Activated CD4-positive, alpha-beta T cell treated with anti-CD3 and anti-CD28 coated beads, Interleukin-2, amount 10 ng/mL, durations not matched to agents 7 days and 5 days (primary cell): ENCODE results near the gene RACGAP1. TPM values are rescaled to one million over a fixed set of nuclear protein-coding genes. Genes with fewer than 3 reads are reported as not detected.

Experiments used
- CTCF ChIA-PET: fragments of 350-600 bp; sonication (Branson Sonifier 250); formaldehyde crosslinking; loops from one replicate; lab custom pipeline; 2021; ENCODE audit warnings: antibody characterized with exemption; lab: Charles Lee
- POLR2A ChIA-PET: fragments of 350-600 bp; sonication (Branson Sonifier 250); formaldehyde crosslinking; loops from one replicate; lab custom pipeline; 2021; ENCODE audit warnings: antibody characterized with exemption; lab: Charles Lee
- DNase-seq: peaks from one replicate; pipeline ENCODE4 v3.0.0-alpha.2; 2020
- H3K27ac Mint-ChIP-seq: one replicate; pipeline ENCODE4 v1.8.0; 2021; ENCODE audit warnings: mild to moderate bottlenecking, moderate library complexity, mixed read lengths
- H3K27me3 Mint-ChIP-seq: one replicate; pipeline ENCODE4 v1.8.0; 2021; ENCODE audit warnings: mixed read lengths
- H3K36me3 Mint-ChIP-seq: one replicate; pipeline ENCODE4 v1.8.0; 2021; ENCODE audit warnings: low read depth, mixed read lengths
- H3K4me1 Mint-ChIP-seq: one replicate; pipeline ENCODE4 v1.8.0; 2021; ENCODE audit warnings: mixed read lengths
- H3K4me3 Mint-ChIP-seq: one replicate; pipeline ENCODE4 v1.8.0; 2021; ENCODE audit warnings: mild to moderate bottlenecking, moderate library complexity, mixed read lengths
- H3K9me3 Mint-ChIP-seq: one replicate; pipeline ENCODE4 v1.8.0; 2021; ENCODE audit warnings: mixed read lengths
- total RNA-seq, 2 experiments: library from RNA; stranded (reverse); gene quantifications; one replicate each; pipeline ENCODE4 v1.2.3, GENCODE V29; 2021

The RACGAP1 gene
- total RNA-seq, 2 experiments from 2014 or later, result 177 to 183 TPM

DNA sequence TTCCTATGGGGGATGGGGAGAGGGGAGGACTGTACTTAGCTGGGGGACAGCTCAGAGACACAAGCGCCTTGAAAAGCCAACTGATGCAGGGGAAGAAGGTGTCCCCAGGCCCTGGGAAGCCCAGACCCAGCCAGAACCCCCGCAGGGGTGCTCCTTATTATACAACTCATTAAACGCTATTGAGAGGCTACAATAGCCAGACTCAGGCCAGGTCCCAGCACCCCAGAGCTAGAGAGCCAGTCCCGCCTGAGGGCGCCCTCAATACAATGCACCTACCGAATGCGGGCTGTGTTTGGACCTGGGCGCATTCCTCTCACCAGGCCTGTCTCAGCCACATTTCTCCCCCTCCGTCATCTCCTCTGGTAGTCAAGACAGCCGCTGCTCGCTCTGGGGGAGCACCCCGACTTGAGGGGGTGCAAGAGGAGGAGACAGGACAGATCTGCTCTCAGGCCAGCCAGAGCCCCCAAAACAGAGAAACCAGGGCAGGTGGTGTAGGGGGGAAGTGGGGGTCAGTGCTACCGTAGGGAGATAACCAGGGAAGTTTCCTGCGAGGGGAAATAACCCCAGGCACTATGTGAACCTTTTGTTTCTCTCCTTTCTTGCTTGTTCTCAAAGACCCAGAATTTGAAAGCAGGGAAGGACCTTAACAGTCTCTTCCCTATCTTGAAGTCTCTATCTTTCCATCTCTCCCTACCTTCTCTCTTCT is 26.0 kb upstream of the RACGAP1 start:
- Mint-ChIP-seq H3K4me1 (peaks cover 10% of the 10 kb centered on the region), H3K4me3 (no peak overlapping the region), H3K9me3 (no peaks in the 10 kb centered on the region), H3K27me3 (peaks cover 47% of the 10 kb centered on the region), H3K27ac (no peak overlapping the region), H3K36me3 (no peaks in the 10 kb centered on the region)
- CTCF ChIA-PET, result interaction anchor here (1.2 to 2.7 kb wide), 2 partner anchors 8 to 26 kb away, joined by 3 to 7 read pairs; no protein-coding TSS in a partner anchor
- DNase-seq, result no peak
- POLR2A ChIA-PET, result no interaction called here

DNA sequence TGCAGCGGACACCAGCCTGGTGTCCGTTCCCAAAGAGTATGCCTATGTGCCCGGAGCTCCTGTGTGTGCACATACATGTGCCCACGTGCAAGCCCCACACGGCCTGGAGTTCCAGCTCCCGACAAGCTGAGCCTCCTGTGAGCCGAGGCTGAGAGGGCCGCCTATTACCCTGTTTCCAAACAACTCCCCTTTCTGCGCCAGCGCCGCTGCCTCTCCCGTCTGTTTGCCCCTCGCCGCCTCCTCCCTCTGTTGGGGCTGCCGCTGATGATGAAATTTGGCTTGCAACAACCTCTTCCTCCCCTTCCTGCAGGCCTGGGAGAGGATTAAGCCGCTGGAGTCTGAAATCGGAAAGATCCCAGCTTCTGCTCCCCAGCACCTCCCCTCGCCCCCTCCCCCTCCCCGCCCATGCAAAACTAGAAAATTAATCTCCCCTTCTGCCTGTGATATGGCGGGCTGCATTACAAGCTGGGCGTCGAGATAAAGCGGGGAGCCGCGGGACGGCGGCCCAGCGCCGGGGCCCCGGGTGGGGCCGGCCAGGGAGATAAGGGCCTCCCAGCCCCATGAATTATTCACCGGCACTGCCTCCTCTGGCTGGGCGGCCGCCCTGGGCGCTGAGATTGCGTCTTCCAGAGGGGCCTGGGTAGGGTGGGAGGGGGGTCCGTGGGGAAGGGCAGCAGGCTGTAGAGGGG is 25.3 kb upstream of the RACGAP1 start:
- Mint-ChIP-seq H3K9me3 (no peaks in the 10 kb centered on the region), H3K4me3 (no peak overlapping the region), H3K27me3 (peaks cover 42% of the 10 kb centered on the region), H3K4me1 (peaks cover 3% of the 10 kb centered on the region), H3K36me3 (no peaks in the 10 kb centered on the region), H3K27ac (no peak overlapping the region)
- ChIA-PET POLR2A (no interaction called here), CTCF (interaction anchor here (0.7 to 2.7 kb wide), 6 partner anchors 9 to 293 kb away, joined by 3 to 7 read pairs (median 3); partner anchors contain the start of gene SMARCD1)
- no peak for DNase-seq

DNA sequence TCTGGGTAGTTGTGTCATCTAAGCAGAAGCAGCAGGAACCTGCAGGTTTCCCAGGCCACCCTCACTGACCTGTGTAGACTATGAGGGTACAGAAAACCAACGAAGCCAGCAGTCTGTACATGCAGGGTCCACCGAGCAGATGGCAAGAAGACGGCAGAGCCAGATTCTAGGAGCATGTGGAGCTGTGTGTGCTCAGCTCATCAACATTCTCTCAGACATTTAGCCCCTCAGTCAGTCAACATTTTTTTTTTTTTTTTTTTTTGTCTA is 24.8 kb upstream of the RACGAP1 start:
- CTCF ChIA-PET, result interaction anchor here (0.7 to 2.7 kb wide), 6 partner anchors 9 to 293 kb away, joined by 3 to 7 read pairs (median 3); partner anchors contain the start of gene SMARCD1
- no peaks in the 10 kb centered on the region for H3K9me3 Mint-ChIP-seq
- POLR2A ChIA-PET, result no interaction called here
- H3K27ac Mint-ChIP-seq, result no peak overlapping the region
- DNase-seq, result no peak
- H3K36me3 Mint-ChIP-seq, result no peaks in the 10 kb centered on the region
- peaks cover 3% of the 10 kb centered on the region for H3K4me1 Mint-ChIP-seq
- H3K4me3 Mint-ChIP-seq, result no peak overlapping the region
- H3K27me3 Mint-ChIP-seq, result peaks cover 42% of the 10 kb centered on the region

DNA sequence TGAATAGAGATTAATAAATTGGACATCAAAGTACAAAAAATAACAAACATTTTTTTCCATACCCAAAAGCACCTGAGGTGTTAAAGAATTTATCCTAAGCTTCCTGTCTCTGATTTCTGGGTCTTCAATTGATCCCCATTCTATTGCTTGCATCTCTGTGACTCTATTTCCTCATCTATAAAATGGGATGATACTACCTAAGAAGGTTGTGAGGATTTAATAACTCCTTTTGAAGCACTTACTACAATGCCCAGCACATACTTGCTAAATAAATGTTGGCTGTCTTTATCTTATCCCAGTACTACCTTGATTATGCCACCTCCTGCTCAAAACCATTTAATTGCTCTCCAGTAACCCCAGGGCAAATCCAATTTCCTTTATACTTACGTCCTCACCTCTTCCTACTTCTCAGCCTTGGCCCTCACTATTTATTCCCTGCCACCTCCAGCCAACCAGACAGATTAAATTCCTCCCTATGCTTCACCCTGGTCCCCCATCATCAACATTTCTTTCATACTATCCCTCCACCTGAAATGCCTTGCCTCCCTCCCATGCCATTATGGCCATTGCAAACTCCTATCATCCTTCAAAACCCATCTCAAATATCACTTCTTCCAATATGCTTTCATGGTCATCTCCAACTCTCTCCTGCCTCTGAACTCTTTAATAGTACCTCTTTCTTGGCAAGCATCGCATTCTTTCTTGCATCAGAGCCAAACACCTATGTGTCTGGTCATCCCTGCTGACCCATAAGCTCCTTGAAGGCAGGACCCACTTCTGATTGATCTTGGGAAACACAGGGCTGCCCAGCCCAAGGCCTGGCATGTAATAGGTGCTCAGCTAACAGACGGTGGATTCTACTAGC is 24.2 kb upstream of the RACGAP1 start:
- H3K4me3 Mint-ChIP-seq, result no peak overlapping the region
- DNase-seq, result no peak
- POLR2A ChIA-PET, result no interaction called here
- peaks cover 42% of the 10 kb centered on the region for H3K27me3 Mint-ChIP-seq
- no peaks in the 10 kb centered on the region for H3K36me3 Mint-ChIP-seq
- no peak overlapping the region for H3K27ac Mint-ChIP-seq
- peaks cover 3% of the 10 kb centered on the region for H3K4me1 Mint-ChIP-seq
- no peaks in the 10 kb centered on the region for H3K9me3 Mint-ChIP-seq
- CTCF ChIA-PET, result interaction anchor here (1.0 to 2.7 kb wide), 6 partner anchors 10 to 82 kb away, joined by 3 to 7 read pairs (median 3); partner anchors contain the start of gene SMARCD1

DNA sequence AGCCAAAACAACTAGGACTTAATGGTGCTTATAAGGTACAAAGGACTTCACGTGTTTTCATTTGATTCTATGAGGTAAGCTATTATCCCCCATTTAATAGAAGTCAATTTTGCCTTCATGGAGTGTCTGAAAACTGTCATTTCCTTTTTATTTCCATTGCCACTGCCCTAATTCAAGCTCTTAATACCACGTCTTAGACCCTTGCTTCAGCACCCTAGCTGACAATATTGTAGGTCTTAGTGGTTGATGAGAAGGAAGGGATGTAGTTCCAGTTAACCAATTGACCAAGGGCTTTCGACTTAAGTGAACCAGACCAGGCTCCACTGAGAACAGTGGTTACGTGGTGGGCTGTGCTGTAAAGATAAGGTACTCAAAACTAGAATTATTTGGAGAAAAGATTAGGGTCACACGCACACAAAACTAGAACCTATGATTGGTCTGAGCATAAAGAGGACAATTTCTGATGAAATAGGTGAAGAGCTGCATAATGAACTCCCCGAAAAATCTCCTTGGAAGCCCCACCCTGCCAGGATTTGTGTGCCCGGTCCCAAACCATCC is 22.5 kb upstream of the RACGAP1 start:
- DNase-seq, result no peak
- Mint-ChIP-seq H3K36me3 (no peaks in the 10 kb centered on the region), H3K4me1 (peaks cover 3% of the 10 kb centered on the region), H3K9me3 (no peaks in the 10 kb centered on the region), H3K4me3 (no peak overlapping the region), H3K27ac (no peak overlapping the region), H3K27me3 (peaks cover 32% of the 10 kb centered on the region)
- CTCF ChIA-PET, result interaction anchor here (0.9 to 2.2 kb wide), 3 partner anchors 9 to 57 kb away, joined by 3 to 7 read pairs (median 5); no protein-coding TSS in a partner anchor
- POLR2A ChIA-PET, result no interaction called here

DNA sequence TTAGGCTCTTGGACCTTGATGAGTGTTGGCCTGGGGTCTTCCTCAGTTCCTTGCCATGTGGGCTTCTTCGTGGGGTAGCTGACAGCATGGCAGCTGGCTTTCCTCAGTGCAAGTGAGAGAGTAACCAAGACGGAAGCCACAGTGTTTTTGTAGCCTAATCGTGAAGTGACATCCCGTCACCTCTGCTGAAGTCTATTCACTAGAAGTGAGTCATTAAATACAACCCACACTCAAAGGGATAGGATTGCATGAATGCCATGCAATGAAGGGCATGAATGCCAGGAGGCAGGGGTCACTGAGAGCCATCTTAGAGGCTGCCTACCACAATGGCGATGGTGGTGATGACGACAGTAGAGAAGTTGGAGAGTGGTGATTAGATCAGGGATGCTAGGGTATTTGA is 18.6 kb upstream of the RACGAP1 start:
- no peak for DNase-seq
- Mint-ChIP-seq H3K27ac (no peak overlapping the region), H3K4me1 (peaks cover 8% of the 10 kb centered on the region), H3K27me3 (no peaks in the 10 kb centered on the region), H3K9me3 (no peaks in the 10 kb centered on the region), H3K4me3 (no peak overlapping the region), H3K36me3 (no peaks in the 10 kb centered on the region)
- ChIA-PET CTCF (interaction anchor here (1.0 to 2.4 kb wide), 4 partner anchors 10 to 96 kb away, joined by 3 to 8 read pairs (median 4); no protein-coding TSS in a partner anchor), POLR2A (no interaction called here)

DNA sequence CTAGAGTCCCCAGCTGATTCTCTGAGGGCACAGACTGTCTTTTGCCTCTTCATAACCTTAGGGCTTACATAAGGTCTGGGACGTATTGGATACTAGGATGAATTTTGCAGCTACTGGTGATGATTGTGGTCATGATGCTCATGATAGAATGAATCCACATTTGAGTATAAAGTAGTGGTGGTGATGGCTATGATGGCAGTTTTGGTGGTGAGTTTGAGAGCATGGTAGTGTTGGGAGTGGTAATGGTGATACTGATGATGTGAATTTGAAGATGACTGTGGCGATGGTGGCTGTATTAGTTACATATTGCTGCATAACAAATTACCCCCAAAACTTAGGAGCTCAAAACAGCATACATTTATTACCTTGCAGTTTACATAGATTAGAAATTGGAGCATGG is 18.0 kb upstream of the RACGAP1 start:
- DNase-seq, result no peak
- Mint-ChIP-seq H3K4me3 (no peak overlapping the region), H3K36me3 (no peaks in the 10 kb centered on the region), H3K27ac (no peak overlapping the region), H3K27me3 (no peaks in the 10 kb centered on the region), H3K4me1 (peaks cover 8% of the 10 kb centered on the region), H3K9me3 (no peaks in the 10 kb centered on the region)
- ChIA-PET POLR2A (no interaction called here), CTCF (interaction anchor here (1.0 to 2.4 kb wide), 5 partner anchors 11 to 96 kb away, joined by 3 to 8 read pairs (median 4); no protein-coding TSS in a partner anchor)

DNA sequence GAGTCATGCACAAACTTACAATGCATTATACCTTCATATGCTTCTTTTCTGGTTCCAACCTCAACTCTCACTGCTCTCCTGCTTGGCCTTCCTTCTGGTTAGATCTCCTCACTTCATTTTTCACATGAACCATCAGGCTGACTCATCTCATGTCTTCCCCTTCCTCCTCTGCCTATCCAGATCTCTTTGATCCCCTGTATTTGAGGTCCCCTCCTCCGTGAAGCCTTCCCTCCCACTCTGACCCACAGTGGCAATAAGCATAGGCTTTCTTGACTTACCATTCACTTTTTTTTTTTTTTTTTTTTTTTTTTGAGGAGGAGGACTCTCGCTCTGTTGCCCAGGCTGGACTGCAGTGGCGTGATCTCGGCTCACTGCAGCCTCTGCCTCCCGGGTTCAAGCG is 17.4 kb upstream of the RACGAP1 start:
- POLR2A ChIA-PET, result no interaction called here

DNA sequence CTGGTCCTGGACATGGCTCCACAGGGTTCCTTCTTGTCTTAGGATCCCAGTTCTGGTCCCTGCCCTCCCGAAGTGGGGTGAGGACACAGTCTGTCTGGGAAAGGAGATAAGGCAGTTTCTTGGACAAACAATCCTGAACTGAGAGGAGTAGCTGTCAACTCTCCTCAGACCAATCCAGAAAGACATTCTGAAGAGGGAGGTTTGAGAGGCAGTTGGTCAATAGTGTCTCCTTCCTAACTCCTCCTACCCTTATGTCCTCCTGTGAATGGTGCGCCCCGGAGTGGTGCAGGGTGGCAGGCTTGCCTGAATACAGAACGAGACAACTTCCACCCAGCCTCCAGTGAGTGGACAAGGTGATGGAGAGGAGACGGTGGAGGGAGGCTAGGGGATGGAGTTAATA is 16.7 kb upstream of the RACGAP1 start:
- H3K27me3 Mint-ChIP-seq, result peaks cover 2% of the 10 kb centered on the region
- H3K27ac Mint-ChIP-seq, result no peak overlapping the region
- POLR2A ChIA-PET, result no interaction called here
- H3K9me3 Mint-ChIP-seq, result no peaks in the 10 kb centered on the region
- H3K4me3 Mint-ChIP-seq, result no peak overlapping the region
- CTCF ChIA-PET, result interaction anchor here (1.5 to 1.7 kb wide), 2 partner anchors 29 to 75 kb away, joined by 4 to 6 read pairs; no protein-coding TSS in a partner anchor
- no peak for DNase-seq
- H3K4me1 Mint-ChIP-seq, result peaks cover 6% of the 10 kb centered on the region
- H3K36me3 Mint-ChIP-seq, result no peaks in the 10 kb centered on the region

More for the DNA sequence above, 17.4 kb upstream of the RACGAP1 start:
- Mint-ChIP-seq H3K4me1 (peaks cover 8% of the 10 kb centered on the region), H3K36me3 (no peaks in the 10 kb centered on the region), H3K27ac (no peak overlapping the region), H3K9me3 (no peaks in the 10 kb centered on the region), H3K27me3 (peaks cover 2% of the 10 kb centered on the region), H3K4me3 (no peak overlapping the region)
- CTCF ChIA-PET, result interaction anchor here (1.0 to 2.4 kb wide), 3 partner anchors 12 to 28 kb away, joined by 4 to 8 read pairs (median 4); no protein-coding TSS in a partner anchor
- DNase-seq, result no peak

DNA sequence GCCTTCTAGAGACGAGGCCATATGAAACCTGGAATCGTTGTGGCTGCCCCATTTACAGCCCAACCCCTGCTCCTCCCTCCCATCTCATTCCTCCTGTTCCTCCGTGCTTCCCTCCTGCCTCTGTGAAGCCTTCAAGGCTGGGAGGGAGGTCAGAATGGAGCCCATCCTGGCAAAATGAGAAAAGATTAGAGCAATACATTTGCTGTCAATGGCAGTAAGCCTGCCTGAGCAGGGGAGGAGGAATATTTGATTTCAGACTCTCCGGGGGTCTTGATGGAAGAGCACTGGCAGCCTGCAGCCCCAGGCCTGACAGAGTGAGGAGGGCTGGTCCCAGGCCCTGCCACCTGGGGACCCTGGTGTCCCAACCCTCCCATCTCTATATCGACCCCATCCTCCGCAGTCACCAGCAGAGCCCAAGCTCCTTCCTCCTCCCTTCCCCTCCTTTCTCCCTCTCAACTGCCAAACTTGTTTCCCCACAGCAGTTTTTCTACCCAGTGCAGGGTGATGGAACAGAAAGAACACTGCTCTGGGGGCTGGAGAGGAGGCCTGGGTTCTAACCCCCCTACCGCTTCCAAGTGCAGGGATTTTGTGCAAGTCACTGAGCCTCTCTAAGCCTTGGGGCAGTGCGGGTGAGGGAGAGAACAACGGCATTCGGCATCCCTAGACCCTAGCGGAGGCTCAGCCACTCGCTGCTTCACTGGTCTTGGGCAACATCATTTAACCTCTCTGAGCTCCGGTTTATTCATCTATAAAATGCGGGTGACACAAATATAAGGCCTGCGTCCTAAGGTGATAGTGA is 16.0 kb upstream of the RACGAP1 start:
- Mint-ChIP-seq H3K4me1 (peaks cover 5% of the 10 kb centered on the region), H3K27ac (no peak overlapping the region), H3K9me3 (no peaks in the 10 kb centered on the region), H3K27me3 (peaks cover 5% of the 10 kb centered on the region), H3K4me3 (no peak overlapping the region), H3K36me3 (no peaks in the 10 kb centered on the region)
- POLR2A ChIA-PET, result no interaction called here
- CTCF ChIA-PET, result interaction anchor here (0.8 to 3.0 kb wide), 5 partner anchors 23 to 74 kb away, joined by 3 to 12 read pairs (median 6); partner anchors contain the start of gene COX14
- DNase-seq, result no peak

DNA sequence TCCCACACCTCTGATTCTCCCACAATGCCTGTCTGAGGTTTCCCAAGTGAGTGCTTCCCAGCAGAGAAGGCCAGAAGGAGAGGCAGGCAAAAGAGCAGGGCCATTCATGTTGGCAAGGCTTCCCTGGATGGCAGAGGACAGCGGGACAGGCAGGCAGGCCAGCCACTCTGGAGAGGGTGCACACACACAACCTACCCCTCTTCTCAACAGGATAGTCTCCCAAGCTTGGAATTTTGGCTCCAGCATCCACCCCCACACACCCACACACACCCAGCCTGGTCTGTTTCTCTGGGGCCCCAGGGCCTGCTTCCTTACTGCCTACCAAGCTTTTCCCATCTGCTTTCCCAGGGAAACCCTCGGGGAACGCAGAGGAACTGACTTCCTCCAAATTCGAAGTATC is 15.4 kb upstream of the RACGAP1 start:
- no peak for DNase-seq
- no peaks in the 10 kb centered on the region for H3K36me3 Mint-ChIP-seq
- peaks cover 11% of the 10 kb centered on the region for H3K27me3 Mint-ChIP-seq
- H3K4me1 Mint-ChIP-seq, result peaks cover 5% of the 10 kb centered on the region
- H3K27ac Mint-ChIP-seq, result no peak overlapping the region
- no peaks in the 10 kb centered on the region for H3K9me3 Mint-ChIP-seq
- ChIA-PET CTCF (interaction anchor here (0.8 to 3.4 kb wide), 6 partner anchors 15 to 74 kb away, joined by 3 to 38 read pairs (median 8); partner anchors contain the start of gene COX14), POLR2A (no interaction called here)
- no peak overlapping the region for H3K4me3 Mint-ChIP-seq
